Measurements from ENCODE around the gene PBX4. TPM values are rescaled to one million over a fixed set of nuclear protein-coding genes. Genes with fewer than 3 reads are reported as not detected.

Gene PBX4
- total RNA-seq, 1 donor from 2014 or later: 0.53 TPM

DNA sequence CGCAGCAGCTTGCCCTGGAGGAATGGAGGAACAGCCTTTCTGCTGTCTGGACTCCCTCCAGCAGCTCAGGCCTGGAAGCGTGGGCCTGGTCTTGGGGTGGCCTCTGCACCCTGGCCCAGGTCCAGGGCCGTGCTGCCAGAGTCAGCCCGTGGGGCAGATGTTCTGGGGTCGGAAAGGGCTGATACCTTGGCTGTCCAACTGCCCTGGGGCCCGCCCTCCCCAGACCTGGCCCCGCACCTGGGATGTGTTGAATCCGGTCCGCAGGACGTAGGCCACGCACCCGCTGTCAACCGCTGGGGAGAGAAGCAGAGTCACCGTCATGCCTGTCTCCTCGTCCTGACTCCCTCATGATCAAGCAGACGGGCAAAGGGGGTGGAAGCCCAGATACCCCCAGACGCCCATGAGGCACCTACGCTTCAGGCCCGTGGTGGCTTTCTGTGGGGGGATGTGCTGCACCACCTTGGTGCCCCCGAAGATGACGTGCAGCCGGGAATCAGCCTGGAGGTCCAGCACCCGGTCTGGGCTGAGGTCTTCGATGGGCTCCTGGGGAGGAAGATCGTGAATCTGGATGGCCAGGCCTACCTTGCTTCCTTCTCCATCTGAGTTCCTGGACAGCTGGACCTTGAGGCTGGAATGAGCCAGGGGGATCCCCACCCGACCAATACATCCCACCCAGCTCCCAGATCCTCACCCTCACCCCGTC is 37.3 kb upstream of the PBX4 start:
- no peak overlapping the region for H3K4me3 ChIP-seq (ENCODE audit: low read depth, low read length)
- FAIRE-seq (no peak), DNase-seq (ENCODE audit: low read depth) (no peak)
- TF ChIP-seq, protein P1, sequence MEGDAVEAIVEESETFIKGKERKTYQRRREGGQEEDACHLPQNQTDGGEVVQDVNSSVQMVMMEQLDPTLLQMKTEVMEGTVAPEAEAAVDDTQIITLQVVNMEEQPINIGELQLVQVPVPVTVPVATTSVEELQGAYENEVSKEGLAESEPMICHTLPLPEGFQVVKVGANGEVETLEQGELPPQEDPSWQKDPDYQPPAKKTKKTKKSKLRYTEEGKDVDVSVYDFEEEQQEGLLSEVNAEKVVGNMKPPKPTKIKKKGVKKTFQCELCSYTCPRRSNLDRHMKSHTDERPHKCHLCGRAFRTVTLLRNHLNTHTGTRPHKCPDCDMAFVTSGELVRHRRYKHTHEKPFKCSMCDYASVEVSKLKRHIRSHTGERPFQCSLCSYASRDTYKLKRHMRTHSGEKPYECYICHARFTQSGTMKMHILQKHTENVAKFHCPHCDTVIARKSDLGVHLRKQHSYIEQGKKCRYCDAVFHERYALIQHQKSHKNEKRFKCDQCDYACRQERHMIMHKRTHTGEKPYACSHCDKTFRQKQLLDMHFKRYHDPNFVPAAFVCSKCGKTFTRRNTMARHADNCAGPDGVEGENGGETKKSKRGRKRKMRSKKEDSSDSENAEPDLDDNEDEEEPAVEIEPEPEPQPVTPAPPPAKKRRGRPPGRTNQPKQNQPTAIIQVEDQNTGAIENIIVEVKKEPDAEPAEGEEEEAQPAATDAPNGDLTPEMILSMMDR (IDR thresholded peaks at IDR 0.05; ENCODE audit: insufficient read depth, low read length, severe bottlenecking): no peak
- H3K27me3 ChIP-seq (ENCODE audit: control insufficient read depth, insufficient read depth, low read length): no peaks in the 10 kb centered on the region
- peaks cover 61% of the 10 kb centered on the region for H3K36me3 ChIP-seq (ENCODE audit: control insufficient read depth, insufficient read depth, low read length)

GRCh38 chr19:19655051-19655594 is 36.6 kb upstream of the PBX4 start:
- peaks cover 64% of the 10 kb centered on the region for H3K36me3 ChIP-seq (ENCODE audit: control insufficient read depth, insufficient read depth, low read length)
- no peak for FAIRE-seq
- TF ChIP-seq, protein P1 (IDR thresholded peaks at IDR 0.05; ENCODE audit: insufficient read depth, low read length, severe bottlenecking): no peak
- no peak for DNase-seq (ENCODE audit: low read depth)
- no peak overlapping the region for H3K4me3 ChIP-seq (ENCODE audit: low read depth, low read length)
- H3K27me3 ChIP-seq (ENCODE audit: control insufficient read depth, insufficient read depth, low read length): no peaks in the 10 kb centered on the region

- FAIRE-seq (no peak), DNase-seq (ENCODE audit: low read depth) (no peak)
- TF ChIP-seq, protein P1 (IDR thresholded peaks at IDR 0.05; ENCODE audit: insufficient read depth, low read length, severe bottlenecking): no peak
- no peak overlapping the region for H3K4me3 ChIP-seq (ENCODE audit: low read depth, low read length)
- H3K36me3 ChIP-seq (ENCODE audit: control insufficient read depth, insufficient read depth, low read length): peaks cover 64% of the 10 kb centered on the region
- H3K27me3 ChIP-seq (ENCODE audit: control insufficient read depth, insufficient read depth, low read length): no peaks in the 10 kb centered on the region
Measured at GRCh38 chr19:19654441-19654840, 36.0 kb upstream of the PBX4 start.

GRCh38 chr19:19653597-19654147 is 35.2 kb upstream of the PBX4 start:
- Histone ChIP-seq H3K36me3 (ENCODE audit: control insufficient read depth, insufficient read depth, low read length) (peaks cover 63% of the 10 kb centered on the region), H3K4me3 (ENCODE audit: low read depth, low read length) (no peak overlapping the region), H3K27me3 (ENCODE audit: control insufficient read depth, insufficient read depth, low read length) (no peaks in the 10 kb centered on the region)
- DNase-seq (ENCODE audit: low read depth) (no peak), FAIRE-seq (no peak)
- TF ChIP-seq, protein P1 (IDR thresholded peaks at IDR 0.05; ENCODE audit: insufficient read depth, low read length, severe bottlenecking): no peak

GRCh38 chr19:19652482-19653295 is 34.2 kb upstream of the PBX4 start:
- FAIRE-seq (peak; percentile 7), DNase-seq (ENCODE audit: low read depth) (no peak)
- no peak overlapping the region for H3K4me3 ChIP-seq (ENCODE audit: low read depth, low read length)
- no peaks in the 10 kb centered on the region for H3K27me3 ChIP-seq (ENCODE audit: control insufficient read depth, insufficient read depth, low read length)
- TF ChIP-seq, protein P1 (IDR thresholded peaks at IDR 0.05; ENCODE audit: insufficient read depth, low read length, severe bottlenecking): no peak
- peaks cover 57% of the 10 kb centered on the region for H3K36me3 ChIP-seq (ENCODE audit: control insufficient read depth, insufficient read depth, low read length)
